Right cardiac atrium (tissue), 5 donors: ENCODE data around the gene SPATS2L. TPM values are rescaled to one million over a fixed set of nuclear protein-coding genes. Genes with fewer than 3 reads are reported as not detected.

ENCODE experiments used
- ATAC-seq, 2 donors: fragments of 200-7000 bp; cut with Tn5 transposase; one replicate each; pipeline versions ENCODE4 v1.8.0 to v1.9.1; 2020; ENCODE audit warnings: moderate library complexity in 2 of 2, mild to moderate bottlenecking in 1 of 2
- DNase-seq, 3 donors: peaks; one replicate each; pipeline ENCODE4 v3.0.0-alpha.2; 2020
- H3K27ac ChIP-seq: one replicate; pipeline ENCODE4 v1.5.1; 2013; ENCODE audit warnings: mild to moderate bottlenecking, low read length, control low read depth, moderate library complexity
- H3K27me3 ChIP-seq: one replicate; pipeline ENCODE4 v1.6.1; 2013; ENCODE audit not compliant: control insufficient read depth, insufficient read depth
- H3K4me1 ChIP-seq: one replicate; pipeline ENCODE4 v1.6.1; 2013; ENCODE audit warnings: low read length; ENCODE audit not compliant: control insufficient read depth, insufficient read depth
- H3K4me3 ChIP-seq: one replicate; pipeline ENCODE4 v1.5.1; 2013; ENCODE audit warnings: low read length, control low read depth
- H3K9me3 ChIP-seq: one replicate; pipeline ENCODE4 v1.6.1; 2013; ENCODE audit warnings: low read length; ENCODE audit not compliant: control insufficient read depth
- WGBS: extraction: QIAGEN DNeasy Blood & Tissue Kit; methylation state at CpG from one replicate; pipeline ENCODE4 v1.1.7; 2013; 5-methylcytosine and 5-hydroxymethylcytosine counted together
- intact Hi-C, 4 donors: fragments of 100-400 bp; cut with DNase I; formaldehyde crosslinking; loops; one replicate each; pipeline versions ENCODE4 v1.11.0 to v1.14.0; 2022 to 2023
- polyA plus RNA-seq: library from polyadenylated mRNA; stranded (reverse); fragments of 200-250 nt; gene quantifications from one replicate; pipeline ENCODE4 v1.2.3, GENCODE V29; 2013
- total RNA-seq, 4 donors: library from RNA; stranded (reverse); fragmentation: NEBNext Ultra II Directional; extraction: Animal tissue kit (Norgen Biotek cat#: 25700); gene quantifications; one replicate each; pipeline ENCODE4 v1.2.1, GENCODE V29; 2021
- donor health status: healthy with polysubstance abuse.
- donor health status: DM: no; HTN: yes; CAD: no.
- donor health status: DM: no; HTN: no; CAD: no.
- donor health status: DM: no; HTN: yes; CAD: no; lungs with severe emphysema.
- donor health status: DM: yes; HTN: yes; CAD: no.

The SPATS2L gene
- total and polyA plus RNA-seq, 5 donors, result 90.6 to 147 (median 124) TPM

DNA sequence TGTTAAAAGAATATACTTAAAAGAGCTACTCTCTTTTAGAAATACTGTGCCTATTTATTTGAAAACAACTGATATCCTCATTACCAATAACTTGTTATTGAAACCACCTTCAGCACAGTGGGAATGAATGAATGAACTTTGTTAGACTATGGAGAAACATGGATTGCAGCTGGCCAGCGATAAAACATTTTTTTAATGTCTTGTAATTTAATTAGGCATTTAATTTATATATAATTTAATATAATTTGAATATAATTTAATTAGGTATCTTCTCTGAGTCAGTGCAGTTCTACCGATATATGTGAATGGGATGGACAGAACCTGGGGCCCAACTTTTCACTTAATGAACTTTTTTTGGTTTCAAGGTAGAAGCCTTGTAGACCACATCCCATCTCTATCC is 109.0 kb downstream of the SPATS2L start:
- H3K4me1 ChIP-seq, result no peaks in the 10 kb centered on the region
- no peaks in the 10 kb centered on the region for H3K9me3 ChIP-seq
- H3K4me3 ChIP-seq, result no peak overlapping the region
- intact Hi-C loops, result no loop called here
- no peaks in the 10 kb centered on the region for H3K27me3 ChIP-seq
- ATAC-seq (no peak), DNase-seq (no peak)
- 95% methylated on average over 2 of the region's 2 CpGs for WGBS
- H3K27ac ChIP-seq, result no peak overlapping the region

DNA sequence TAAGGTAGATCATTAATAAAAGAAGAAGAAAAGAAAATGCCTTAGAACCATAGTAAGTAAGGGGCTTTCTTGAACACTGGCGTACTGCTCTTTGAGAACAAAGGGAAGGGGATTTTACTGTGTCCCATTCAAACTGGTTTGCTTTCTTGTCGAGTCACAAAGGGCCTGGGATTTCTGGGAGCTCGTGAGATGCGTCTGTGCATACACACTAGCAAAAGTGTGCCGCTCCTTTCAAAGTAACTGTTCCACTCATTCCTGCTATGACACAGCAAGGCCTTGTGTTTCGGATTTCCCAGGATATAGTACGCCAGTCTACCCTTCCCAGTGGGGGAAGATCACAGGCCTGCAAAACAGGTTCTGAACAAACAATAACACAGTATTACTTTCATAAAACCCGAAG is 110.4 kb downstream of the SPATS2L start:
- ATAC-seq, result no peak
- intact Hi-C loops, result no loop called here
- Histone ChIP-seq H3K27ac (no peak overlapping the region), H3K4me3 (no peak overlapping the region), H3K27me3 (no peaks in the 10 kb centered on the region), H3K9me3 (no peaks in the 10 kb centered on the region), H3K4me1 (no peaks in the 10 kb centered on the region)
- no peak for DNase-seq
- WGBS, result 95% methylated on average over 8 of the region's 8 CpGs

DNA sequence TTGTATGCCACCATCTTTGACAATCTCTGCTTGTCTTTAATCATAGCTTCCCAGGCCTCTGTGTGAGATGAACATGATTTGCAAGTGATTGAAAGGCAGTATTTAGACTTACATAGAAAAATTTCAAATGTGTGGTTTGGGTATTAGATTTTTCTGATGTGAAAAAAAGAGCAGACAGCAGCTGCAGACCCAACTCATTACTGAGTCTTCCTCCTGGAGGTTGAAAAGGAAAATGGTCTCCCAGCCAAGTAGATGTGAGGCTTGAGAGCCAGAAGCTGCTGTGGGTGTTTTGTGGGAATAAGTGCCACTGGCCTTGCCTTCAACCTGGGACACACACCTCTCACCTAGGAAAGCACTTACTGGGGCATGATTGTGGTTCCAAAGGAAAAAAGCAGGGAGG is 110.9 kb downstream of the SPATS2L start:
- DNase-seq (no peak), ATAC-seq (no peak)
- no peak overlapping the region for H3K27ac ChIP-seq
- no peak overlapping the region for H3K4me3 ChIP-seq
- H3K9me3 ChIP-seq, result no peaks in the 10 kb centered on the region
- H3K4me1 ChIP-seq, result no peaks in the 10 kb centered on the region
- H3K27me3 ChIP-seq, result no peaks in the 10 kb centered on the region
- intact Hi-C loops, result no loop called here

DNA sequence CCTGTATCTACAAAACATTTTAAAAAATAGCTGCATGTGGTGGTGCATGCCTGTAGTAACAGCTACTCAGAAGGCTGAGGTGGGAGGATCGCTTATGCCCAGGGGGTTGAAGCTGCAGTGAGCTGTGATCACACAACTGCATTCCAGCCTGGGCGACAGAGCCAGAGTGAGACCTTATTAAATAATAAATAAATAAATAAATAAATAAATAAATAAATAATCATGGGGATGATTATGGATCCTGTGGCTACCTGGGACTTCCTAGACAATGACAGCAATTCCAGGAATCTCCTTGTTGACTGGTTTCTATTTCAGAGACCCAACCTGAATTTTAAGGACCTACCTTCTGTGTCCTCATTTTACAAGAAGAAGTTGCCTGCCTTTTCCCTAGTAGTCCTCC is 111.9 kb downstream of the SPATS2L start:
- Histone ChIP-seq H3K4me3 (no peak overlapping the region), H3K9me3 (no peaks in the 10 kb centered on the region), H3K4me1 (no peaks in the 10 kb centered on the region), H3K27me3 (no peaks in the 10 kb centered on the region), H3K27ac (no peak overlapping the region)
- intact Hi-C loops, result no loop called here
- DNase-seq, result no peak
- ATAC-seq, result no peak
- 100% methylated on average over 2 of the region's 2 CpGs for WGBS

- WGBS, result 91% methylated on average over 9 of the region's 9 CpGs
- Histone ChIP-seq H3K4me1 (no peaks in the 10 kb centered on the region), H3K27me3 (no peaks in the 10 kb centered on the region), H3K9me3 (no peaks in the 10 kb centered on the region), H3K4me3 (no peak overlapping the region), H3K27ac (no peak overlapping the region)
- intact Hi-C loops, result no loop called here
- DNase-seq (no peak), ATAC-seq (no peak)
Observed at GRCh38 chr2:200419325-200419724, 112.8 kb downstream of the SPATS2L start.

DNA sequence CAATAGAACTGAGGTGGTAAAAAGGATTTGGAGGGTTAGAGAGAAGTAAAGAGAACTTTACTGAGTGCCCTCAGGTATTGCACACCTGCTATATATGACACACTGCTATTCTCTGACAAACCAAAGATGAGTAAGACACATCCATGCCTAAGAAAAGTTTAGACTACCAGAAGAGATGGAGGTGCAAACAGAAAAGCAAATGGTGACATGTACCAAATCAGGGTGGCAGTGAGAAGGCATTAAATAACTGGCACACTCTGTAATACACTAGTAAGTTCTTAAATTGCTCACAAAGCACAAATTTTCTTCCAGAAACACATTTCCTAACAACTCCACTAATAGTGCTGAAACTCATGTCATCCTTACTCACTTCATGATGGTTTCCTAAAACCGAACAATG is 114.8 kb downstream of the SPATS2L start:
- no peaks in the 10 kb centered on the region for H3K4me1 ChIP-seq
- intact Hi-C loops, result no loop called here
- no peaks in the 10 kb centered on the region for H3K9me3 ChIP-seq
- ATAC-seq (no peak), DNase-seq (no peak)
- 95% methylated on average over 1 of the region's 1 CpG for whole genome bisulfite sequencing
- H3K27me3 ChIP-seq, result no peaks in the 10 kb centered on the region
- H3K27ac ChIP-seq, result no peak overlapping the region
- no peak overlapping the region for H3K4me3 ChIP-seq

GRCh38 chr2:200422071-200422470 is 115.6 kb downstream of the SPATS2L start:
- ATAC-seq (no peak), DNase-seq (no peak)
- intact Hi-C loops, result no loop called here
- no peaks in the 10 kb centered on the region for H3K27me3 ChIP-seq
- no peaks in the 10 kb centered on the region for H3K4me1 ChIP-seq
- 92% methylated on average over 2 of the region's 2 CpGs for WGBS
- no peak overlapping the region for H3K27ac ChIP-seq
- H3K4me3 ChIP-seq, result no peak overlapping the region
- no peaks in the 10 kb centered on the region for H3K9me3 ChIP-seq

DNA sequence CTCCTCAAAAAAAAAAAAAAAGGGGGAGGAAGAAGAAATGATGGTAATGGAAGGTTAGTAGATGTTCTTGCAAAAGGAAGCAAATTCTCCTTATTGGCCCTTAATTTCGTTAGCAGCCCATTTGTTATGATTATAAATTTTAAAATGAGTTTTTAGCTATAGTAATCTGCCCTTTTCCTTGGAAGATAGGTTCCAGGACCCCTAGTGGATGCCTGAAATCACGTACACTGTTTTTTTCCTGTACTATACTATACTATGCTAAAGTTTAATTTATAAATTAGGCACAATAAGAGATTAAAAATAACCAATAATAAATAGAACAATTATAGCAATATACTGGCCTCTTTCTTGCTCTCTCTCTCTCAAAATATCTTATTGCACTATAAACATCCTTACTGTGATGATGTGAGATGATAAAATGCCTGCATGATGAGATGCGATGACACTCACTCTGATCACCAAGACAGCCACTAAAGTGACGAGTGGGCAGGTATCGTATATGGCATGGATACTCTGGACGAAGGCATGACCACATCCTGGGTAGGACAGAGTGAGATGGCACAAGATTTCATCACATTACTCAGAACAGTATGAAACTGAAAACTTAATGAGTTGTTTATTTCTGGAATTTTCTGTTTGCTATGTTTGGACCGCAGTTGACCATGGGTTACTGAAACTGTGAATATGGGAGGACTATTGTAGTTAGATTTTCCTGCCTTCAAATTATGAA is 116.2 kb downstream of the SPATS2L start:
- intact Hi-C loops, result no loop called here
- no peak overlapping the region for H3K27ac ChIP-seq
- WGBS, result 90% methylated on average over 7 of the region's 7 CpGs
- H3K9me3 ChIP-seq, result no peaks in the 10 kb centered on the region
- no peak overlapping the region for H3K4me3 ChIP-seq
- no peaks in the 10 kb centered on the region for H3K4me1 ChIP-seq
- DNase-seq (no peak), ATAC-seq (no peak)
- H3K27me3 ChIP-seq, result no peaks in the 10 kb centered on the region

- Histone ChIP-seq H3K27me3 (no peaks in the 10 kb centered on the region), H3K4me1 (no peaks in the 10 kb centered on the region), H3K27ac (no peak overlapping the region), H3K9me3 (no peaks in the 10 kb centered on the region), H3K4me3 (no peak overlapping the region)
- ATAC-seq (no peak), DNase-seq (no peak)
- 89% methylated on average over 2 of the region's 2 CpGs for WGBS
- intact Hi-C loops, result no loop called here
Observed at GRCh38 chr2:200423541-200423940, 117.0 kb downstream of the SPATS2L start.

DNA sequence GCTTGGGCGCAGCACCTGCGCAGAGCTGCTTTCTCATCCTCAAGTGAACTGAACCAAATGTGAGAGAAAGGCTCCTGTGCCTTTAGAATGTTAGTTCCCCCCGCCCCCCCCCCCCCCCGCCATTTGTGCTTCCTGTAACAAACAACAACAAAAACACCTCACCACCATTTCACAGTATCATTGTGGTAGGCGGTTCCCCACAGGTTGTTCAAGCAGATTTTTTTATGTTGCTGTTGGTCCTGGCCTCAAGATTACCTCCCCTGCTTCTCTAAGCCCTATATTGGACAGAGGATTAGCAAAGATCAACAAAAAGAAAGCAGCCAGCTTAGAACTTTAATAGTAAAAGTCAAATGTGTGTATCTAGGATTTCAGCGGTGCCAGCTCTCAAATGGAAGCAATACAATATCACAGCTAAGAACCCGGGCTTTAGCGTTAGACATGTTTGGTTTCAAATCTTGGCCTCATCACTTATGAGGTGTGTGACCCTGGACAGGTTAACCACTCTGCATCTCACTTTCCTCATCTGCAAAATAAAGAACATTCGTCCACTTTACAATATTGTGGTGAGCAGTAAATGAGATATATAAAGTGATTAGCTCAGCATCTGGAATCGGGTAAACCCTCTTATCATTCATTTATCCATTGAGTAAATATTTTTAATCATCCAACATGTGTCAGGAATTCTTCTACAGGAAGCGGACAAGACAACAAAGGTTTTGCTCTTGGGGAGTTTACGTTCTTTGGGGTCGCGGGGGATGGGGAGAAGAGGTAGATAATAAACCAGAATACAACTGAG is 118.7 kb downstream of the SPATS2L start:
- H3K27me3 ChIP-seq, result no peaks in the 10 kb centered on the region
- intact Hi-C loops, result no loop called here
- DNase-seq, result no peak
- no peaks in the 10 kb centered on the region for H3K4me1 ChIP-seq
- WGBS, result 91% methylated on average over 14 of the region's 14 CpGs
- no peak overlapping the region for H3K4me3 ChIP-seq
- ATAC-seq, result no peak
- no peak overlapping the region for H3K27ac ChIP-seq
- H3K9me3 ChIP-seq, result no peaks in the 10 kb centered on the region

DNA sequence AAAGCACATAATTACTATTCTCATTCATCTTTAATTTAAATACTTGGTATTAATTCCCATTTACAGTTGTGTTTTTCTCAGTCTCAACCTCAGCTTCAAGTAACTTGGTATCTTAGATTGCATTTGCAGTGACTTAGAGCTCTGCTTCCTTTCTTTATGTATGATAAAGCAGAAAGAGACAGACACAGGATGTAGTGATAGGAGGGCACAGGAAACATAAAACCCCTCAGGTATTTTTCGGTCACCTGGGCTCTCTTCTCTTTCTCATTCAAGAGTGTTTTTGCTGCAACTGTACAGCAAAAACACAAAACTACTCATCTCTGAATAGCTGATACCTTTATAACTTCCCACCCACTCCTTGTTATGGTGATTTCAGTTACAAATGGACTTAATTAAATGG is 120.3 kb downstream of the SPATS2L start:
- ATAC-seq, result no peak

More for the DNA sequence above, 120.3 kb downstream of the SPATS2L start:
- Histone ChIP-seq H3K27ac (no peak overlapping the region), H3K4me3 (no peak overlapping the region), H3K9me3 (no peaks in the 10 kb centered on the region), H3K4me1 (no peaks in the 10 kb centered on the region), H3K27me3 (no peaks in the 10 kb centered on the region)
- DNase-seq, result no peak
- WGBS, result 86% methylated on average over 1 of the region's 1 CpG
- intact Hi-C loops, result no loop called here
